Measurements from ENCODE around the gene BEAN1.

DNA sequence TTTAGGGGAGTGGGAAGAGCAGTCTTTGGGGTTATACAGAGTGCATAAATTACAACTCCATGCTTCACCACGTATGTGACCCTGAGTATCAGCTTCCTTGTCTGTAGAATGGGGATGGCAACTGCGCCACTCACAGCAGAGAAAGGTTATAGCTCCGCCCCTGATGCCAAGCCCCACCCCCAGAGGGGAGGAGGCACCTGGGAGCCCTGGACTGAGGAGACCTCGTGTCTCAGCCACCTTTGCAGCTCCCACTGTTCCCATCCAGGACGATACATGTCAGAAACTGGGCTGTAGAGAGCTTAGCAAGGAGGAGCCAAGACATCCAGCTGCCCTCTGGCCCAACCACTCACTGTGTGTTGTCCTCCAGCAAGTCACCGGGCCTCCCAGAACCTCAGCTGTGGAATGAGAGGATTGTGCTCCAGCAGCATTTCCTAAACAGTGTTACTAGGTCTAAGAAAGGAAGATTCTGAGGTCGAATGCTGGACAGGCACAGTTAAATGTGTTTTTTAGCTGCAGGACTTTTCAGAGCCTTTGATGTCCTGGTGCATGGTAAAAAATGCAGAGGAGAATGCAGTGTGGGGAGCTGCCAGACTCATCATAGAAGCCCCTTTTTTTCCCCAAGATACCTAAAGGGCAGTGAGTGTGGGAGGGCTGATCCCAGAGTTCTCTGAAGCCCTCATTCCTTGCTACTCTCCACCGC lies 49.4 kb downstream of the BEAN1 start:
- no peak for TF ChIP-seq POLR2AphosphoS5 (IDR thresholded peaks at IDR 0.05)
- TF ChIP-seq, protein P1, sequence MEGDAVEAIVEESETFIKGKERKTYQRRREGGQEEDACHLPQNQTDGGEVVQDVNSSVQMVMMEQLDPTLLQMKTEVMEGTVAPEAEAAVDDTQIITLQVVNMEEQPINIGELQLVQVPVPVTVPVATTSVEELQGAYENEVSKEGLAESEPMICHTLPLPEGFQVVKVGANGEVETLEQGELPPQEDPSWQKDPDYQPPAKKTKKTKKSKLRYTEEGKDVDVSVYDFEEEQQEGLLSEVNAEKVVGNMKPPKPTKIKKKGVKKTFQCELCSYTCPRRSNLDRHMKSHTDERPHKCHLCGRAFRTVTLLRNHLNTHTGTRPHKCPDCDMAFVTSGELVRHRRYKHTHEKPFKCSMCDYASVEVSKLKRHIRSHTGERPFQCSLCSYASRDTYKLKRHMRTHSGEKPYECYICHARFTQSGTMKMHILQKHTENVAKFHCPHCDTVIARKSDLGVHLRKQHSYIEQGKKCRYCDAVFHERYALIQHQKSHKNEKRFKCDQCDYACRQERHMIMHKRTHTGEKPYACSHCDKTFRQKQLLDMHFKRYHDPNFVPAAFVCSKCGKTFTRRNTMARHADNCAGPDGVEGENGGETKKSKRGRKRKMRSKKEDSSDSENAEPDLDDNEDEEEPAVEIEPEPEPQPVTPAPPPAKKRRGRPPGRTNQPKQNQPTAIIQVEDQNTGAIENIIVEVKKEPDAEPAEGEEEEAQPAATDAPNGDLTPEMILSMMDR (IDR thresholded peaks at IDR 0.05) = no peak
- TF ChIP-seq EP300 (IDR thresholded peaks at IDR 0.05) = no peak
